ENCODE measurements around the gene SPAG9. TPM values are rescaled to one million over a fixed set of nuclear protein-coding genes. Genes with fewer than 3 reads are reported as not detected.

The SPAG9 gene
- total and polyA plus RNA-seq, 2 donors from 2014 or later: 15.4 to 93.3 TPM

DNA sequence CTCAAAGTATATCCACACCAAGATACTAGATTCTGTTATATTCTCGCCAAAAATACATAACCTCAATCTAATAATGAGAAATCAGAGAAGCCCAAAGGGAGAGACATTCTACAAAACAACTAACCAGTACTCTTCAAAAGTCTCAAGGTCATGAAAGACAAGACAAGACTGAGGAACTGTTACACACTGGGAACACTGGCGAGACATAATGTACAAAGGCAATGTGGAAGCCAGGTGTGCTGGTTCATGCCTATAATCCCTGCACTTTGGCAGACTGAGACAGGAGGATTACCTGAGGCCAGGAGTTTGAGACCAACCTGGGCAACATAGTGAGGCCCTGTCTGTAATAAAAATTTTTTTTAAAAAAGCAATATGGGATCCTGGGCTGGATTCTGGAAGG is 85.9 kb downstream of the SPAG9 start:
- TF ChIP-seq, protein P1, sequence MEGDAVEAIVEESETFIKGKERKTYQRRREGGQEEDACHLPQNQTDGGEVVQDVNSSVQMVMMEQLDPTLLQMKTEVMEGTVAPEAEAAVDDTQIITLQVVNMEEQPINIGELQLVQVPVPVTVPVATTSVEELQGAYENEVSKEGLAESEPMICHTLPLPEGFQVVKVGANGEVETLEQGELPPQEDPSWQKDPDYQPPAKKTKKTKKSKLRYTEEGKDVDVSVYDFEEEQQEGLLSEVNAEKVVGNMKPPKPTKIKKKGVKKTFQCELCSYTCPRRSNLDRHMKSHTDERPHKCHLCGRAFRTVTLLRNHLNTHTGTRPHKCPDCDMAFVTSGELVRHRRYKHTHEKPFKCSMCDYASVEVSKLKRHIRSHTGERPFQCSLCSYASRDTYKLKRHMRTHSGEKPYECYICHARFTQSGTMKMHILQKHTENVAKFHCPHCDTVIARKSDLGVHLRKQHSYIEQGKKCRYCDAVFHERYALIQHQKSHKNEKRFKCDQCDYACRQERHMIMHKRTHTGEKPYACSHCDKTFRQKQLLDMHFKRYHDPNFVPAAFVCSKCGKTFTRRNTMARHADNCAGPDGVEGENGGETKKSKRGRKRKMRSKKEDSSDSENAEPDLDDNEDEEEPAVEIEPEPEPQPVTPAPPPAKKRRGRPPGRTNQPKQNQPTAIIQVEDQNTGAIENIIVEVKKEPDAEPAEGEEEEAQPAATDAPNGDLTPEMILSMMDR (IDR thresholded peaks at IDR 0.05; ENCODE audit: borderline replicate concordance, extremely low read depth, insufficient read depth): no peak
- no peak overlapping the region for H3K9ac ChIP-seq (ENCODE audit: low read length in 3 of 3)
- no peak overlapping the region for H3K27ac ChIP-seq (ENCODE audit: low read depth in 2 of 2, low read length in 2 of 2)
- intact Hi-C loops (cut with DNase I): no loop called here
- H3K9me3 ChIP-seq (ENCODE audit: control insufficient read depth in 2 of 3, insufficient read depth in 1 of 3, low read length in 3 of 3): no peaks in the 10 kb centered on the region
- FAIRE-seq (no peak), DNase-seq (no peak)
- peaks cover 0 to 3% (median 0%) of the 10 kb centered on the region in 3 donors for H3K36me3 ChIP-seq (ENCODE audit: control insufficient read depth in 2 of 3, insufficient read depth in 3 of 3, low read length in 3 of 3)
- H3K27me3 ChIP-seq (ENCODE audit: control insufficient read depth, insufficient read depth, low read length): no peaks in the 10 kb centered on the region
- peaks cover 0 to 10% (median 2%) of the 10 kb centered on the region in 3 donors for H3K4me1 ChIP-seq (ENCODE audit: control insufficient read depth in 2 of 3, insufficient read depth in 2 of 3, low read depth in 1 of 3, low read length in 3 of 3)
- no peak overlapping the region for H3K4me3 ChIP-seq (ENCODE audit: low read length in 3 of 3)

DNA sequence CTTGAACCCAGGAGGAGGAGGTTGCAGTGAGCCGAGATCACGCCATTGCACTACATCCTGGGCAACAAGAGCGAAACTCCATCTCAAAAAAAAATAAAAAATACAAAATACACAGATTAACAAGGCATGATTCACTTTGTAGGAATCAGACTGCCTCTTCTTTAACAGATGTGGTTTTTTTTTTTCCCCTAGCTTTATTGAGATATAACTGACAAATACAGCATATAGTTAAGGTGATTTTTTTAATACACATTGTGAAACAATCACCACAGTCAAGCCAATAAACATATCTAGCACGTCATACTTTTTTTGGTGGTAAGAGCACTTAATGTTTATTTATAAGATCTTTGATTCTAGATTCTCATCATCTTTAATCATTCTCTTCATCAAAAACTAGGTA is 87.8 kb downstream of the SPAG9 start:
- intact Hi-C loops (cut with DNase I): no loop called here
- Histone ChIP-seq H3K27me3 (ENCODE audit: control insufficient read depth, insufficient read depth, low read length) (no peaks in the 10 kb centered on the region), H3K36me3 (ENCODE audit: control insufficient read depth in 2 of 3, insufficient read depth in 3 of 3, low read length in 3 of 3) (peaks cover 0 to 3% (median 0%) of the 10 kb centered on the region in 3 donors), H3K4me3 (ENCODE audit: low read length in 3 of 3) (no peak overlapping the region), H3K9me3 (ENCODE audit: control insufficient read depth in 2 of 3, insufficient read depth in 1 of 3, low read length in 3 of 3) (no peaks in the 10 kb centered on the region), H3K9ac (ENCODE audit: low read length in 3 of 3) (no peak overlapping the region), H3K27ac (ENCODE audit: low read depth in 2 of 2, low read length in 2 of 2) (no peak overlapping the region), H3K4me1 (ENCODE audit: control insufficient read depth in 2 of 3, insufficient read depth in 2 of 3, low read depth in 1 of 3, low read length in 3 of 3) (peaks cover 0 to 10% (median 2%) of the 10 kb centered on the region in 3 donors)
- TF ChIP-seq, protein P1 (IDR thresholded peaks at IDR 0.05; ENCODE audit: borderline replicate concordance, extremely low read depth, insufficient read depth): no peak
- DNase-seq (no peak), FAIRE-seq (no peak)

DNA sequence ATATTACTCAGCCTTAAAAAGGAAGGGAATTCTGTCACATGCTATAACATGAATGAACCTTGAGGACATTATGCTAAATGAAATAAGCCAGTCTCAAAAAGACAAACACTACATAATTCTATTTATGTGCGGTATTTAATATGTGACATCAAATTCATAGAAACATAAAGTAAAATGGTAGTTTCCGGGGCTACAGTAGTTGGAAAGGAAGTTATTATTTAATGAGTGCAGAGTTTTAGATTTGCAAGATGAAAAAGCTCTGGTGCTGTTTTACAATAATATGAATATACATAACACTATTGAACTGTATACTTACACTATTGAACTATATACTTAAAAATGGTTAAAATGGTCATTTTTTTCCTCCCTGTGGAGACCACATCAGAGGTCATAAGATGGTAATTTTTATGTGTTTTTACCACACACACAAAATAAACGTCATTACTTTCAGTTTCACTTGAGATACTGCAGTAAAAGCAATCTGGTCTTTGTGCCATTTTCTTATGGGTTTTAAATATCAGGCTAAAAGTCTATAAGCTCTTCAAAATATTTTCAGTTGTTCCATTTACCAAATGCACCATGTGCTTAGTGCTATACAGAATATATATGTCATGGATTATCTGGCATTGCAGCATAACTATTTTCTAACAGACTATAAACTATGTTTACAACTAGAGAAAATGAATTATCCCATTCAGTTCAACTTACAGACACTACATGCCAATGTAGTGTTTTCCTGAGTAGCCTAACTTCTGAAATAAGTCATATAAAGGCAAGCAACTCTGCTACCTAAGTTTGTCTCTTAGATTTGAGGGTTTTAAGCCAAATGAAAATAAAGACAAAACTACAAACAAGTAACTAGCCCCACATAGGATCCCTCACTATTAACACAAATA is 90.9 kb downstream of the SPAG9 start:
- Histone ChIP-seq H3K9me3 (ENCODE audit: control insufficient read depth in 2 of 3, insufficient read depth in 1 of 3, low read length in 3 of 3) (no peaks in the 10 kb centered on the region), H3K27ac (ENCODE audit: low read depth in 2 of 2, low read length in 2 of 2) (peak overlapping the region; percentile 16 to 71)

More for the DNA sequence above, 90.9 kb downstream of the SPAG9 start:
- intact Hi-C loops (cut with DNase I): no loop called here
- peaks cover 0 to 6% (median 0%) of the 10 kb centered on the region in 3 donors for H3K4me1 ChIP-seq (ENCODE audit: control insufficient read depth in 2 of 3, insufficient read depth in 2 of 3, low read depth in 1 of 3, low read length in 3 of 3)
- TF ChIP-seq, protein P1 (IDR thresholded peaks at IDR 0.05; ENCODE audit: borderline replicate concordance, extremely low read depth, insufficient read depth): no peak
- peak overlapping the region in 1 of 3 donors; percentile 7 for H3K9ac ChIP-seq (ENCODE audit: low read length in 3 of 3)
- no peaks in the 10 kb centered on the region for H3K27me3 ChIP-seq (ENCODE audit: control insufficient read depth, insufficient read depth, low read length)
- FAIRE-seq (no peak), DNase-seq (no peak)
- H3K4me3 ChIP-seq (ENCODE audit: low read length in 3 of 3): peak overlapping the region in 1 of 3 donors; percentile 31
- H3K36me3 ChIP-seq (ENCODE audit: control insufficient read depth in 2 of 3, insufficient read depth in 3 of 3, low read length in 3 of 3): no peaks in the 10 kb centered on the region
